Hepatic stellate cell (primary cell): ENCODE data around the gene REEP6.

Experiments used
- DNase-seq: peaks from one replicate; pipeline ENCODE4 v3.0.0; 2011; ENCODE audit warnings: low spot score

Gene REEP6

GRCh38 chr19:1456121-1456900, 34.7 kb upstream of the REEP6 start:
- no peak for DNase-seq

DNA sequence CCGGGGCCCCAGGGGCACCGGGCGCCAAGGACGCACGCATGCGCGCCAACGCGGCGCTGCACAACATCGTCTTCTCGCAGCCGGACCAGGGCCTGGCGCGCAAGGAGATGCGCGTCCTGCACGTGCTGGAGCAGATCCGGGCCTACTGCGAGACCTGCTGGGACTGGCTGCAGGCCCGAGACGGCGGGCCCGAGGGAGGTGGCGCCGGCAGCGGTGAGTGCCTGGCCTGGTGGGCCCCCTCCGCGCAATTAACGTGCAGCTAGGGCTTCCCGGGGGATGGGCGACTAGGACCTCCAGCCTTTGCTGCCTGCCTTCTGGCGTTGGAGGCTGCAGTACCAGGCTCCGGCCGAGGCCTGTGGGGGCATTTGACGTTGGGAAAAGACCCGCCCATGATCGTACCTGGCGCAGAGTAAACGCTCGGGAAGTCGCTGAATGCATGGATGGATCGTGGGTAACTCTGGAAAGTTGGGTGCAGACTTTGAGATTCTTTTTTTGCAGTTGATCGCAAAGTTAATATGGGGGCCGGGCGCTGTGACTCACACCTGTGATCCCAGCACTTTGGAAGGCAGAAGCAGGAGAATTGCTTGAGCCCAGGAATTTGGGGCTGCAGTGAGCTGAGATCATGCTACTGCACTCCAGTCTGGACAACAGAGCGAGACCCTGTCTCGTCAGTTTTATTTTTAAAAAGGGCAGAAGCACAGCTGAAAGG, 33.8 kb upstream of the REEP6 start:
- no peak for DNase-seq

- DNase-seq: no peak
Observed at GRCh38 chr19:1457892-1458291, 33.1 kb upstream of the REEP6 start.

DNA sequence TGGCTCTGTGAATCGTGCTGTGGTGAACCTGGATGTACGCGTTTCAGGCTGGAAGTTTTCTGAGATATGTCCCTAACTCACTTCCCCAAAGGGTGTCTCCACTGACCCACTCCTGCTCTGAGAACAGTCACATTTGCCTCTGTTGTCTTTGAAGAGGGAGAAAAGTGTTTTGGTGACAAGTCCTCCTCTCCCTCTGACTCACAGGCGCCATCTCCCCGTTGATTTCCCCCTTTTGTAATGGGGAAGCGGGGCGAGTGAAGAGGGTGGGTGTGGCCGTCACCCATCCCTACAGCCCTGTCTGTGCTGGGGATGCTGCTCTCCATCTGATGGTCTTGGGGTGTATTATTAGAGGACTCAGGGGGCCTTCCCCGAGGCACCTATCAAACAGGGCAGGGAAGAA, 31.5 kb upstream of the REEP6 start:
- DNase-seq: no peak

DNA sequence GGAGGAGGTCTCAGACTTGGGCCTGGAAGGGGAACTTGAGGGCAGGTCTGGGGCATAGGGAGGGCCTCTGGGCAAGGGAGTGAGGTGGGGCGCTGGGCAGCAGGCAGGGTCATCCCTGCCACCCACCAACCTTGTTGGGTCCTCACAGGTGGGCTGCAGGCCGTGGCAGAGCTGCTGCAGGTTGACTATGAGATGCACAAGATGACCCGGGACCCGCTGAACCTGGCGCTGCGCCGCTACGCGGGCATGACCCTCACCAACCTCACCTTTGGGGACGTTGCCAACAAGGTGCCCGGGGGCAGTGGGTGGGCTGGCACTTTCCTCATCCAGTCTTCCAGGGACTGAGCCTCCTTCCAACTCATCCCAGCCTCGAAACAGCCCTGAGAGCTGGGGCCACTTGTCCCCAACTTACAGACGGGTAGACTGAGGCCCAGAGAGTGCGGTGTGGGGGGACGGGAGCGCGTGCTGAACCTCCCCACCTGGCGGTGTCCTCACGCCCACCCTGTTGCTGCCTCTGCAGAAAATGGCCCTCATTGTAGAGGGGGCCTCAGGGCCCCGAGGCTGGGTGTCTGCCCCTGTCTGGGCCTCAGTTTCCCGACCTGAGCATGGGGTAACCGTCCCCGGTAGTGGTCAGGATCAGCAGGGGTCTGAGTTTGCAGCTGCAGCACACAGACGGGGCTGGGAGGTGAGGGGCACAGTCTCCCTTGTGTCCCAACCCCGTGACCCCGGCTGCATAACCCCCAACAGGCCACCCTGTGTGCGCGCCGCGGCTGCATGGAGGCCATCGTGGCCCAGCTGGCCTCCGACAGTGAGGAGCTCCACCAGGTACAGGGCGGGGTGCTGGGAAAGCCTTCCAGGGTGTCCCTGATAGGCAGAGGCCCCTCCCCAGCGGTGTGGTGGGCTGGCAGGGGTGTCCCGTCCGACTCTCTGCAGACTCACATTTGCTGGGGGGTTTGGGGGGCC, 30.7 kb upstream of the REEP6 start:
- no peak for DNase-seq

GRCh38 chr19:1461862-1462261, 29.1 kb upstream of the REEP6 start:
- no peak for DNase-seq

GRCh38 chr19:1465191-1466016, 25.6 kb upstream of the REEP6 start:
- DNase-seq: peak; percentile 86

DNA sequence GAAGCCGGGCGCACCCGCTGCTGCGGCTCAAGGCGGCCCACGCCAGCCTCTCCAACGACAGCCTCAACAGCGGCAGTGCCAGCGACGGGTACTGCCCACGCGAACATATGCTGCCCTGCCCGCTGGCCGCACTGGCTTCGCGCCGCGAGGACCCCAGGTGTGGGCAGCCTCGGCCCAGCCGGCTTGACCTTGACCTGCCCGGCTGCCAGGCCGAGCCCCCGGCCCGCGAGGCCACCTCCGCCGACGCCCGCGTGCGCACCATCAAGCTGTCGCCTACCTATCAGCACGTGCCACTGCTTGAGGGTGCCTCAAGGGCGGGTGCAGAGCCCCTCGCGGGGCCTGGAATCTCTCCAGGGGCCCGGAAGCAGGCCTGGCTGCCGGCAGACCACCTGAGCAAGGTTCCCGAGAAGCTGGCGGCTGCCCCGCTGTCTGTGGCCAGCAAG, 24.9 kb upstream of the REEP6 start:
- no peak for DNase-seq

DNA sequence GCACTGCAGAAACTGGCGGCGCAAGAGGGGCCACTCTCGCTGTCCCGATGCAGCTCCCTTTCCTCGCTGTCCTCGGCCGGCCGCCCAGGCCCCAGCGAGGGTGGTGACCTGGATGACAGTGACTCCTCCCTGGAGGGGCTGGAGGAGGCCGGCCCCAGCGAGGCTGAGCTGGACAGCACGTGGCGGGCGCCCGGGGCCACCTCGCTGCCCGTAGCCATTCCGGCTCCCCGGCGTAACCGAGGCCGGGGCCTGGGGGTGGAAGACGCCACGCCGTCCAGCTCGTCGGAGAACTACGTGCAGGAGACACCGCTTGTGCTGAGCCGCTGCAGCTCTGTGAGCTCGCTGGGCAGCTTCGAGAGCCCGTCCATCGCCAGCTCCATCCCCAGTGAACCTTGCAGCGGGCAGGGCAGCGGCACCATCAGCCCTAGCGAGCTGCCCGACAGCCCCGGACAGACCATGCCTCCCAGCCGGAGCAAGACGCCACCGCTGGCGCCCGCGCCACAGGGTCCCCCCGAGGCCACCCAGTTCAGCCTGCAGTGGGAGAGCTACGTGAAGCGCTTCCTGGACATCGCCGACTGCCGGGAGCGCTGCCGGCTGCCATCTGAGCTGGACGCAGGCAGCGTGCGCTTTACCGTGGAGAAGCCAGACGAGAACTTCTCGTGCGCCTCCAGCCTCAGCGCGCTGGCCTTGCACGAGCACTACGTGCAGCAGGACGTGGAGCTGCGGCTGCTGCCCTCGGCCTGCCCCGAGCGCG, 24.3 kb upstream of the REEP6 start:
- no peak for DNase-seq

GRCh38 chr19:1467215-1467489, 23.8 kb upstream of the REEP6 start:
- no peak for DNase-seq

- DNase-seq: no peak
Observed at GRCh38 chr19:1467490-1468273, 23.3 kb upstream of the REEP6 start.

DNA sequence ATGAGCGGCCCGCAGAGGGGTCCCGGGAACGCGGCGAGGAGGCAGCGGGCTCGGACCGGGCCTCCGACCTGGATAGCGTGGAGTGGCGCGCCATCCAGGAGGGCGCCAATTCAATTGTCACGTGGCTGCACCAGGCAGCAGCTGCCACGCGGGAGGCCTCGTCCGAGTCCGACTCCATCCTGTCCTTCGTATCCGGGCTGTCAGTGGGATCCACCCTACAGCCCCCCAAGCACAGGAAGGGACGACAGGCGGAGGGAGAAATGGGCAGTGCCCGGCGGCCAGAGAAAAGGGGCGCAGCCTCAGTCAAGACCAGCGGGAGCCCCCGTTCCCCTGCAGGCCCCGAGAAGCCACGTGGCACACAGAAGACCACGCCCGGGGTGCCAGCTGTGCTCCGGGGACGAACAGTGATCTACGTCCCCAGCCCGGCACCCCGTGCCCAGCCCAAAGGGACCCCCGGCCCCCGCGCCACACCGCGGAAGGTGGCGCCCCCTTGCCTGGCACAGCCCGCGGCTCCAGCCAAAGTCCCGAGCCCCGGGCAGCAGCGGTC, 22.6 kb upstream of the REEP6 start:
- DNase-seq: no peak

DNA sequence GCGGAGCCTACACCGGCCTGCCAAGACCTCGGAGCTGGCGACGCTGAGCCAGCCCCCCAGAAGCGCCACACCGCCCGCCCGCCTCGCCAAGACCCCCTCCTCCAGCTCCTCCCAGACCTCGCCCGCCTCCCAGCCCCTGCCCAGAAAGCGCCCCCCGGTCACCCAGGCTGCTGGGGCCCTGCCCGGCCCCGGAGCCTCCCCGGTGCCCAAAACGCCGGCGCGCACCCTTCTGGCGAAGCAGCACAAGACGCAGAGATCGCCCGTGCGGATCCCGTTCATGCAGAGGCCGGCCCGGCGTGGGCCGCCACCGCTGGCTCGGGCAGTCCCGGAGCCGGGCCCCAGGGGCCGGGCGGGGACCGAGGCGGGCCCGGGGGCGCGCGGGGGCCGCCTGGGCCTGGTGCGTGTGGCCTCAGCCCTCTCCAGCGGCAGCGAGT, 22.1 kb upstream of the REEP6 start:
- DNase-seq: no peak

GRCh38 chr19:1469255-1470054, 21.5 kb upstream of the REEP6 start:
- DNase-seq: no peak

DNA sequence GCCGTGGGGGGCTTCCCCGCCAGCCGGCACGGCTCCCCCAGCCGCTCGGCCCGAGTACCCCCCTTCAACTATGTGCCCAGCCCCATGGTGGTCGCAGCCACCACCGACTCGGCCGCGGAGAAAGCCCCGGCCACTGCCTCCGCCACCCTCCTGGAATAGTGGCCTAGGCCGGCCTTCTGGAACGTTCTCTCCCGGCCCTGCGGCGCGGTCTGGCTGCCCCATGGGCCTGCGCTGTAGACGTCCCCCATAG, 21.0 kb upstream of the REEP6 start:
- no peak for DNase-seq

DNA sequence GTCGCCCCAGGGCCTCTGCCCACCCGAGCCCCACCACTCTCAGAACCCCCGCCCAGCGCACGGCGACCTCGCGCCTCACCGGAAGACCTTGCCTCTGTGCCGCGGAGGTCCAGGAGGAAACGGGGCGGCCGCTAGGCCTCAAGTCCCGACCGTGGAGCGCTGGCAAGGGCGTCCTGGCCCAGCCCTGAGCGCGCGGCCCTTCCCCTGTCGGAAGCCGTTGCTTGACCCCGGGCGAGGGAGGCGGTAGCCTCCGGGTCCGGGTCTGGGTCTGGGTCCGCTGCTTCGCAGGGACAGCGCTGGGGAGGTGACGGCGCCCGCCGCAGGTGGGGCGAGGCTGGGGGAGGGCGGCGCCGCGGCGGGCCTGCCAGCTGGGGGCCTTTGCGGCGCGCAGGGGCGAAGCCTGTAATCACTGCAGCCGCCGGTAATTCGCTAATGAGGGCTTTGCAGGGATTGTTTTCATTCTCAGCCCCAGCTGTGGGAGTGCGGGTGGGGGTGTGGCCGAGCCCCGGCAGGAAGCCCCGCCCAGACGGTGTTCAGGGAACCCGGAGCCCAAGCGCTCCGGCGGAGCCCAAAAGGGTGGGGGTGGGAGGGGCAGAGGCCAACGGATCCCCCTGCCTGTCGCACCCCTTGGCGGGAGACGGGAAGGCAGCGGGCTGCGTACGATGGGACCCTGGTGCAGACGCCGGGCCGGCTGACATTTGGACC, 20.5 kb upstream of the REEP6 start:
- DNase-seq: no peak

DNA sequence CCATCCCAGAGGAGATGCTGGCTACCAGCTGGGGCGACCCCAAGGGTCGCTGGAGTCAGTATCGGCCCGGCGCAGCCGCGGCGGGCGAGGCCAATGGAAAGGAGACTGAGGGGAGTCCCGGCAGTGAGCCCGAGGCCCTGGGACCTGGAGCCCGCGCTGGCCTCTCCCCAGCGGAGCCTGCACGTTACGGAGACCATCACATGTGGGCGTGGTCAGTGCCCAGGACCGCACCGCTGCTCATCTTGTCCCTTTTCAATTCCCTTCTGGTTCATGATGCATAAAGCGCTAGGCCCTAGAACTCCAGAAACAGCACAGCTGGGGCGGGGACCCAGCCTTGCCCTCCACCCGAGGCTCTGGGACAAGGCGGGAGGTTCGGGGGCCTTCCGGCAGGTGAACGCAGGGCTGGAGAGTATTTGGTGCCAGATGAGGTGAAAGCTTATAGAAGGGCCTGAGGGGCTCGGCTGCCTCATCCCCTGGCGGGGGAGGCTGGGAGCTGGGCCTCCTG, 19.9 kb upstream of the REEP6 start:
- no peak for DNase-seq

GRCh38 chr19:1471515-1472160, 19.3 kb upstream of the REEP6 start:
- no peak for DNase-seq
